ENCODE data around the gene PIGQ.
A peak's percentile ranks its signal among the peaks of the same experiment; 100 is the strongest.

PIGQ gene

GRCh38 chr16:551210-551609 lies 18.6 kb upstream of the PIGQ start:
- Histone ChIP-seq H3K9me3 (no peaks in the 10 kb centered on the region), H3K27me3 (peaks cover 0 to 3% of the 10 kb centered on the region in 2 donors), H3K4me3 (no peak overlapping the region), H3K4me1 (no peaks in the 10 kb centered on the region), H3K36me3 (peaks cover 13 to 76% (median 51%) of the 10 kb centered on the region in 3 donors), H3K27ac (no peak overlapping the region)
- no peak for TF ChIP-seq CTCF (IDR thresholded peaks at IDR 0.05)
- no peak for DNase-seq
- intact Hi-C loops (cut with DNase I; ENCODE audit: low total_unique reads) = no loop called here

DNA sequence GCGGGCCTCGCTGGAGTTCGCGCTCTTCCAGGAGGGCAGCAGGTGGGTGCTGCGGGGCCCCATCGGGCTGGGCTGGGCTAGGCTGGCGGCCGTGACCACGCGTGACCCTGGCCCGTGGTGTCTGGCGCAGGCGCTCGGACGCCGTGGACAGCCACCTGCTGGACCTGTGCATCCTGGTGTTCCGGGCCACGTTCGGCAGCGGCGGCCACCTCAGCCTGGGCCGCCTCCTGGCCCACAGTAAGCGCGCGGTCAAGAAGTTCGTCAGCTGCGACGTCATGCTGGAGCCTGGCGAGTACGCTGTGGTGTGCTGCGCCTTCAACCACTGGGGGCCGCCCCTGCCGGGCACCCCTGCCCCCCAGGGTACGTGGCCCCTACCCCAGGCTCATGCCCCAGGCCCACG lies 17.6 kb upstream of the PIGQ start:
- Histone ChIP-seq H3K36me3 (peaks cover 13 to 66% (median 44%) of the 10 kb centered on the region in 3 donors), H3K27me3 (peaks cover 0 to 6% of the 10 kb centered on the region in 2 donors), H3K4me1 (no peaks in the 10 kb centered on the region), H3K9me3 (no peaks in the 10 kb centered on the region), H3K4me3 (no peak overlapping the region), H3K27ac (no peak overlapping the region)
- no peak for TF ChIP-seq CTCF (IDR thresholded peaks at IDR 0.05)
- no peak for DNase-seq
- intact Hi-C loops (cut with DNase I; ENCODE audit: low total_unique reads) = no loop called here

- no peak for TF ChIP-seq CTCF (IDR thresholded peaks at IDR 0.05)
- intact Hi-C loops (cut with DNase I; ENCODE audit: low total_unique reads) = no loop called here
- no peak overlapping the region for H3K27ac ChIP-seq
- no peak overlapping the region for H3K4me3 ChIP-seq
- H3K9me3 ChIP-seq = no peaks in the 10 kb centered on the region
- peaks cover 13 to 50% (median 38%) of the 10 kb centered on the region in 3 donors for H3K36me3 ChIP-seq
- H3K4me1 ChIP-seq = no peaks in the 10 kb centered on the region
- H3K27me3 ChIP-seq = peaks cover 0 to 21% of the 10 kb centered on the region in 2 donors
- no peak for DNase-seq
Measured at GRCh38 chr16:553601-554296, 16.0 kb upstream of the PIGQ start.

DNA sequence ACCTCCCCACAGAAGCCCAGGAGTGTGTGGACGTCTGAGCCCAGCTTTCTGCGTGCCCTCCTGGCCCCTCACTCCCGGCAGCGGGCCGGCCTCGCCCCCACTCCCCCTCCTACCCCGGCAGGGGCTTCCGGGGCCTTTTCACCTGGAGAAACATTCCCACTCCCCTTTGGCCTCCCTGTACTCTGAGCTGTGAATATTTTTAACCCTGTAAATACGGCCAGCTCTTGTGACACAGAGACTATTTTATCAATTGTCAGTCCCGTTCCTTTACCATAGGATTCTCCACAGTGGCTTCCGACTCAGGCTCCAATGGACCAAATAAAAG lies 15.5 kb upstream of the PIGQ start:
- intact Hi-C loops (cut with DNase I; ENCODE audit: low total_unique reads) = no loop called here
- no peak for TF ChIP-seq CTCF (IDR thresholded peaks at IDR 0.05)

DNA sequence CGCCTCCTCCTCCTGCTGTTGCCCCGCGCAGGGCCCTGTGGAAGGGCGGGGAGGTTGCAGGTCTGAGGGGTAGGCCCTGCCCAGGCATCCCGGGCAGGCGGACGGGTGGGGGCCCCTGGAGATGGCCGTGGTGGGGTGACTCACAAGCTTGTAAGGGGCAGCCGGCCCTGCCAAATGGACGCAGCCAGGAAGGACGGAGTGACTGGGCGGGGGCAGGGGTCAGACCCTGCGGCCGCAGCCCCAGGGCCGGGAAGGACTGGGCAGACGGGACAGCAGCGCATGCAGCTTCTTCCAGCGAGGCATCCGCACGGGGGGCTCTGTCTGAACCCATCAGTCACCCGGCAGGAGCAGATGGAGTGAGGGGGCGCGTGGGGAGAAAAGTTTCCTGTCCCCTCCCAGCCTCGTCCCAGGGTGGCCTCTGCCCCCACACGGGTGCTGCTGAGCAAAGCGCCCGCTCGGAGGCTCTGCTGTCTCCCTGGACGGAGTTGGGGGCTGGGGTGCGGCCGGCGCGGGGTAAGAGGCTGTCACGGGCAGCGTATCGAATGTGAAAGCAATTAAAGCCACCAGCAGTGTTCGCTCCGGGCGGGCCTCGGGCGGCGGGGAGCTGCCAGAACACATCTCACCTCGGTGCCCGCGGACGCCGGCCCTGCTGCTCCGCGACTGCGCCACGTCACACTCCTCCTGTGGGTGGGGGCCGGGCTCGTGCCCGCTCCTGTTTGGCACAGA lies 15.0 kb upstream of the PIGQ start:
- Histone ChIP-seq H3K9me3 (no peaks in the 10 kb centered on the region), H3K4me1 (peaks cover 0 to 7% (median 4%) of the 10 kb centered on the region in 4 donors), H3K27me3 (peaks cover 0 to 31% of the 10 kb centered on the region in 2 donors), H3K36me3 (peaks cover 13 to 40% (median 27%) of the 10 kb centered on the region in 3 donors), H3K4me3 (peak overlapping the region in 1 of 2 donors; percentile 4), H3K27ac (no peak overlapping the region)
- DNase-seq = no peak
- TF ChIP-seq CTCF (IDR thresholded peaks at IDR 0.05) = no peak
- intact Hi-C loops (cut with DNase I; ENCODE audit: low total_unique reads) = no loop called here

More for the DNA sequence above, 15.5 kb upstream of the PIGQ start:
- Histone ChIP-seq H3K4me3 (no peak overlapping the region), H3K9me3 (no peaks in the 10 kb centered on the region), H3K36me3 (peaks cover 13 to 45% (median 33%) of the 10 kb centered on the region in 3 donors), H3K4me1 (peaks cover 0 to 2% (median 0%) of the 10 kb centered on the region in 4 donors), H3K27ac (no peak overlapping the region), H3K27me3 (peaks cover 0 to 26% of the 10 kb centered on the region in 2 donors)
- DNase-seq = no peak
